Dendritic cell treated with granulocyte-macrophage colony-stimulating factor and Interleukin-4, amounts not matched to agents 40 ng/mL and 50 ng/mL, for 4 days (primary cell): ENCODE results near the gene KDR.

Experiments
- H3K27ac Mint-ChIP-seq: one replicate; pipeline ENCODE4 v1.8.0; 2022; ENCODE audit warnings: mild to moderate bottlenecking, mixed read lengths
- H3K27me3 Mint-ChIP-seq: one replicate; pipeline ENCODE4 v1.8.0; 2022; ENCODE audit warnings: mild to moderate bottlenecking, mixed read lengths
- H3K36me3 Mint-ChIP-seq: one replicate; pipeline ENCODE4 v1.8.0; 2022; ENCODE audit warnings: low read depth, mixed read lengths
- H3K4me1 Mint-ChIP-seq: one replicate; pipeline ENCODE4 v1.8.0; 2022; ENCODE audit warnings: low read depth, mixed read lengths
- H3K4me3 Mint-ChIP-seq: one replicate; pipeline ENCODE4 v1.8.0; 2022; ENCODE audit warnings: mild to moderate bottlenecking, moderate library complexity, mixed read lengths
- H3K9me3 Mint-ChIP-seq: one replicate; pipeline ENCODE4 v1.8.0; 2022; ENCODE audit warnings: mixed read lengths
- intact Hi-C: fragments of 100-400 bp; cut with micrococcal nuclease; formaldehyde crosslinking; loops from one replicate; pipeline ENCODE4 v1.15.0; 2022

Gene KDR

DNA sequence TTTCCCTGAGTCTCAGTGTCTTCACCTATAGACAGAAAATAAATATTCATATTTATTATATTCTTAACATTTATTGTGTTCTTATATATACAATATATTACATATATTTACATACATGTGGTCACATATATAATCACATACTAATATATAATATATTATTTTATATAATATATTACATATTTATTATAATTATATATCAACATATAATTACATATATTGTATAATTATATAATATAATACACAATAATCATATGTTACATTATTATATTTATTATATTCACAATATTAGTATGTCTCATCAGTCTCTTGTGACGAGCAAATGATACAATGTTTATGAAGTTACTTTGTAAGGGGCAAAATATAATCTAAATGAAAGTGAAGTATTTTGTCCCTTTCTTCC lies 87.7 kb downstream of the KDR start:
- Mint-ChIP-seq H3K27me3 (no peaks in the 10 kb centered on the region), H3K9me3 (peaks cover 17% of the 10 kb centered on the region), H3K4me1 (no peaks in the 10 kb centered on the region), H3K27ac (no peak overlapping the region), H3K4me3 (no peak overlapping the region), H3K36me3 (no peaks in the 10 kb centered on the region)
- intact Hi-C loops = no loop called here

DNA sequence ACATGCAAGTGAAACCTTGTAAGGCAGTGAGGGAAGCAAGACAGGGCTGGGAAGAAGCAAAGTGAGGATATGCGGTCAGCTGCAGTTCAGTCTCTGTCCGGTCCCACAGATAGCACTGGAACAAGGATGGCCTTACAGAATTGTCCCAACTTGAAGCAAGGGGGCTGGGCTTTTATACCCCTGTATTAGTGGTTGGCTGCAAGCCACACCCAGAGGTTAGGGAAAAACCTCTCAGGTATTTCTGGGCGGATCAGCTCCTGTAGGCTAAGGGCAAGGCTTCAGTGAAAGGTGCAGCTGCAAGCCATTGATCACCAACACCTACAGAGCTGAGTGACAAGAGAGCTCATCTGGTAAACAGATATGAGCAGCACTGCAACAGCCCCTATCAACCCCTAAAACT lies 89.0 kb downstream of the KDR start:
- Mint-ChIP-seq H3K4me3 (no peak overlapping the region), H3K27me3 (no peaks in the 10 kb centered on the region), H3K4me1 (no peaks in the 10 kb centered on the region), H3K27ac (no peak overlapping the region), H3K36me3 (no peaks in the 10 kb centered on the region), H3K9me3 (peaks cover 8% of the 10 kb centered on the region)
- intact Hi-C loops = no loop called here

DNA sequence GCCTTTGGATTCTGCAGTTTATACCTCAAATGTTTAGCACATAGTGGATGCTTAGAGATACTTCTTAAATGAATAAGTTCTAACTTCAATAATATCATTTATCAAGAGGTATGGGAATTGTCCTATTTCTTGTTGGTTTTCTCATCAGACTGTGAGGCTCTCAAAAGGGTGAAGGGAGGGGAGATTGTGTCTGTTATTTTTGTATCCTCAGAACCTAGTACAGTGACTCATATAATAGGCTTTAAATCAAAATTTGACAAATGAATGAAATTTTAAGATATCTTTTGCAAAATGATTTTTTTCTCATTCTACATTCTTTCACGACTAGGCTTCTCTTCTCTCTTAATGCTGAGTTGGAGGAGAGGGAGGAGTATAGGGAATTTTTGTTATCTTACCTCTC lies 89.5 kb downstream of the KDR start:
- Mint-ChIP-seq H3K27ac (no peak overlapping the region), H3K27me3 (peaks cover 2% of the 10 kb centered on the region)

DNA sequence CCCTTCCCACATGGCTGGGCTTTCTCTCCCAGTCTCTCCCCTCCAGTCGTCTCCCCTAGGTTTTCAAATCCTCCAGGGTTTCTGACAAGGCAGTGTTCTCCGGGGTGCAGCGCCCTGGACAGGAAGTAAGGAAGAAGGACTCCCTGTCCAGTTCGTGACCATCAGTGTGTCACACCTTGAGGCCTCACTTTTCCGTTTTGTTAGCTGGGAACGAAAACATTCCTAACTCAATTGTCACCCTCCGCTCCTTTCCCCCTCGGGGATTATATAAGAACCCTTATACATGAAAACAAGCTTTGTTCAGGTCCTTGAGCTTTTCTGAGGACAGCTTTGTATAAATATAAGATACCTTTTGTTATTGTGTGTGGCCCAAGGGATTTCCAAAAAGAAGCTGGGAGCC lies 92.1 kb downstream of the KDR start:
- H3K36me3 Mint-ChIP-seq = no peaks in the 10 kb centered on the region
- intact Hi-C loops = no loop called here
- peaks cover 2% of the 10 kb centered on the region for H3K27me3 Mint-ChIP-seq
- no peak overlapping the region for H3K27ac Mint-ChIP-seq
- H3K4me3 Mint-ChIP-seq = no peak overlapping the region
- no peaks in the 10 kb centered on the region for H3K9me3 Mint-ChIP-seq
- no peaks in the 10 kb centered on the region for H3K4me1 Mint-ChIP-seq

More for the DNA sequence above, 89.5 kb downstream of the KDR start:
- Mint-ChIP-seq H3K4me3 (no peak overlapping the region), H3K9me3 (peaks cover 3% of the 10 kb centered on the region), H3K36me3 (no peaks in the 10 kb centered on the region), H3K4me1 (no peaks in the 10 kb centered on the region)
- intact Hi-C loops = no loop called here

DNA sequence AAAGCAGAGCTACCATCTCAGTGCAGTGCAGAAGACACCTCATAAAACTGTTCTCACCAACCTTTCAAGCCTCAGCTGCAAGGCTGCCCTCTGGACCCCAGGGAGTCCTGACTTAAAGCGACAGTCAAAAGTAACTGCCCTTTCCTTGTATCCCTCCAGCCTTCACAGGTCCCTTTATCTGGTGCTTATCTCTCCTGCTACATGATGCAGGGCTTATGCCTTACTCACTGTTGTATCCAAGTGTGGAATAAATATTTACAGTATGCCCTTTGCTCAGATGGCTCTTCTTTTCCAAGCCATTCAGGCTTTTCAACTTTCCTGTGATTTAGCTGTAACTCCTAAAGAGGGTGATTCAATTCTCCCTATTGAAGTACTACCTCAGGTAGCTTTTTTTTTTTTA lies 92.6 kb downstream of the KDR start:
- H3K9me3 Mint-ChIP-seq = no peaks in the 10 kb centered on the region
- no peaks in the 10 kb centered on the region for H3K36me3 Mint-ChIP-seq
- H3K4me3 Mint-ChIP-seq = no peak overlapping the region
- intact Hi-C loops = no loop called here
- peaks cover 2% of the 10 kb centered on the region for H3K27me3 Mint-ChIP-seq
- no peaks in the 10 kb centered on the region for H3K4me1 Mint-ChIP-seq
- H3K27ac Mint-ChIP-seq = no peak overlapping the region

DNA sequence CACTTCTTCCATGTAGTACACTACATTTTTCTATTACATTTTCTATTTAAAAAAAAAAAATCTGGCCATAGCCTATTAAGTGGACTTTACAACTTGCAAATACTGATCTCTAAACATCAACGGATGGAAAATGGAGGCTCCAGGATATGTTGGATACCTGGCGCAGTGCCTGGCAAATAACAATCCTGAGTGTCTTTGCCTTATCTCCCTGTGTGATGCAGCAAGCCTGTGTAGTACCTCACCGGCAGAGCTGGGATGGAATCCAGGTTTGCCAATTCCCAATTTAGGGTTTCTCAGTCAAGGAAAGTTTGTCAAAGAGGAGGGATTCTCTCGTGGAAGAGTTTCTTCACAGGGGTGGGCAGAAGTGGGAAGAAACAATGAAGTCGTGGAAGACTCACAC lies 93.2 kb downstream of the KDR start:
- no peaks in the 10 kb centered on the region for H3K9me3 Mint-ChIP-seq
- H3K27me3 Mint-ChIP-seq = peaks cover 2% of the 10 kb centered on the region

DNA sequence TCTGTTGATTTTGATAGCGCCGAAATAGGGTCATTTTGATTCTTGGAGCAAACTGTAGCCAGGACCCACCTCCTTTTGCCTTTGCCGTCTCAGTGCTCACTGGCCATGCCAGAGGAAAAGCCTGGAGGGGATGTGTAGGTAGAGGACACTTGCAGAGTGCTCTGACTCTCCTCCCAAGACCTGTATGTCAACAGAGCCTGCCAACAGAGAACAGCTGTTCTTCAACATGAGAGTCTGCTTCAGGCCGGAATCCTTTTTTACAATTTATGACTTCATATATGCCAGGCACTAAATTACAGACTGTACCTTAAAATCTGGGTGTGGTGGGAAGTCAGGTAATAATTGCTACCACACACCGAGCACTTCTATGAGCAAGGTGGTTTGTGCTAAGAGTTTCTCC lies 94.2 kb downstream of the KDR start:
- intact Hi-C loops = no loop called here
- Mint-ChIP-seq H3K27me3 (peaks cover 2% of the 10 kb centered on the region), H3K36me3 (no peaks in the 10 kb centered on the region), H3K27ac (no peak overlapping the region), H3K4me1 (no peaks in the 10 kb centered on the region), H3K9me3 (no peaks in the 10 kb centered on the region), H3K4me3 (no peak overlapping the region)

More for the DNA sequence above, 93.2 kb downstream of the KDR start:
- H3K27ac Mint-ChIP-seq = no peak overlapping the region
- intact Hi-C loops = no loop called here
- H3K36me3 Mint-ChIP-seq = no peaks in the 10 kb centered on the region
- no peak overlapping the region for H3K4me3 Mint-ChIP-seq
- H3K4me1 Mint-ChIP-seq = no peaks in the 10 kb centered on the region

DNA sequence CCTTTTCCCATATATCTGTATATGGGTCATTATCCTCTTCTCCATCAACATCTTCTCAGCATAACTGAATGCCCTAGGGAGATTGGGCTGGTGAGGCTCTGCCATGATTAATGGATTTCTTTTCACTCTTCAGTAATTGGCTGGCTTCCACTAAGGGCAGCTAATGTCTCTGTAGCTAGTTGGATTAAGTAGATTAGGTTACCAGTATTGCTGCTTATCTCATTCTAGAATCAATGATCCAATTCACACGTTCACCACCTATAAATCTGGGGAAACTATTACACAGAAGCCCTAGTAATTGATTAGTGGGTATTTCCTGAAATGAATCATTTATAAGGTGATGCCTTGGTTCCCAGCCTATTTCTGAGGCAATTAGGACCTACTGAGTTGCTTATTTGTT lies 94.8 kb downstream of the KDR start:
- H3K9me3 Mint-ChIP-seq = no peaks in the 10 kb centered on the region
- H3K4me1 Mint-ChIP-seq = no peaks in the 10 kb centered on the region
- no peaks in the 10 kb centered on the region for H3K36me3 Mint-ChIP-seq
- no peak overlapping the region for H3K27ac Mint-ChIP-seq
- intact Hi-C loops = no loop called here
- peaks cover 2% of the 10 kb centered on the region for H3K27me3 Mint-ChIP-seq
- H3K4me3 Mint-ChIP-seq = no peak overlapping the region

DNA sequence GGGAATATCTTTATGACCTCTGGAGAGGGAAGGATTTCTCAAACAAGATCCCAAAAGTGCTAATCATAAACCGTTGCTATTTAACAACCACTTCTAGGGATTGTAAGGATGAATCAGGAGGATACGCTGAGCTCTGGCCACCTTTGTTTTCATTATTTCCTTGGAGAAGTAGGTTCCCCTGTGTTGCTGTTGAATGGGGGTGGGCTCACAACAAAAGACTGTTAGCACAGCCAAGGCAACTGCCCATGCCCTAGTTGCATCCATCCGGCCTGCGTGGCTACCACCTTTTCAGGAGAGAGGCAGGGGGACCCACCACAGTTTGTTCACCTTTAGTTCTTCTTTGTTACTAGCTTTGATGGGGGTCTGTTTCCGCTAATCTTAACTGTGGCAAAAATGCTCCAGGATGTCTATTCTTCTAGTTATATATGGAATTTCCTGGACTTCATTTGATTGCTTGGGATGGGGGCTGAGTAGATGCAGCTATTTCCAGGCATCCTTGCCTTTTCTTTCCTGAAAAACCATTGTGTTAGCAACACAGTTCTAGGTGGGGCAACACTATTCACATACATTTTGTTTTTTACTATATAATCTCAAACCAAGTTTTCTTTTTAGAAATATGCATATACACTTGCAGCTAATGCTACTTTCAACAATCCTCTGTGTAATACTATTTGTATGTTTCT lies 95.4 kb downstream of the KDR start:
- H3K27ac Mint-ChIP-seq = no peak overlapping the region
- peaks cover 2% of the 10 kb centered on the region for H3K27me3 Mint-ChIP-seq
- H3K4me1 Mint-ChIP-seq = no peaks in the 10 kb centered on the region
- H3K9me3 Mint-ChIP-seq = no peaks in the 10 kb centered on the region
- intact Hi-C loops = no loop called here
- H3K4me3 Mint-ChIP-seq = no peak overlapping the region
- H3K36me3 Mint-ChIP-seq = no peaks in the 10 kb centered on the region

DNA sequence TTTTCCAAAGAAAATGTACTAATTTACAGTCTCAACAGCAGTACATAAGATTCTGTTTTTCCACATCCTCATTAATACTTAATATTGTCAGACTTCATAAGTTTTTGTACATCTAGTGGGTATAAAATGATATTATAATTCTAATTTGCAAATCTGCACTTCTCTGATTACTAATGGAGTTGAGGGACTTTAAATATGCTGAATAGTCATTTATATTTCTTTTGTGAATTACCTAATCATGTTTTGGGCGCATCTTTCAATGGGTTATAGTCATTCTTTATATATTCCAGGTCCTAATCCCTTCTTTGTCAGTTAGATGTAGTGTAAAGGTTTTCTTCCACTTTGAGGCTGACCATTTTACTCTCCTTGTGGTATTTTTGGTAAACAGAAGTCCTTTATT lies 96.1 kb downstream of the KDR start:
- Mint-ChIP-seq H3K4me3 (no peak overlapping the region), H3K9me3 (no peaks in the 10 kb centered on the region), H3K36me3 (no peaks in the 10 kb centered on the region), H3K27ac (no peak overlapping the region), H3K4me1 (no peaks in the 10 kb centered on the region), H3K27me3 (peaks cover 2% of the 10 kb centered on the region)
- intact Hi-C loops = no loop called here
